ENCODE results near the gene TMBIM6.

The TMBIM6 gene

GRCh38 chr12:49797449-49797776 lies 56.1 kb downstream of the TMBIM6 start:
- TF ChIP-seq CTCF (IDR thresholded peaks at IDR 0.05; ENCODE audit: borderline replicate concordance, control extremely low read depth, extremely low read depth, insufficient read depth, missing control alignments) = no peak
- in situ Hi-C loops (cut with MboI; ENCODE audit: low sequenced_read_pairs, unreplicated experiment) = no loop called here
- DNase-seq (ENCODE audit: low spot score) = peak; percentile 23

DNA sequence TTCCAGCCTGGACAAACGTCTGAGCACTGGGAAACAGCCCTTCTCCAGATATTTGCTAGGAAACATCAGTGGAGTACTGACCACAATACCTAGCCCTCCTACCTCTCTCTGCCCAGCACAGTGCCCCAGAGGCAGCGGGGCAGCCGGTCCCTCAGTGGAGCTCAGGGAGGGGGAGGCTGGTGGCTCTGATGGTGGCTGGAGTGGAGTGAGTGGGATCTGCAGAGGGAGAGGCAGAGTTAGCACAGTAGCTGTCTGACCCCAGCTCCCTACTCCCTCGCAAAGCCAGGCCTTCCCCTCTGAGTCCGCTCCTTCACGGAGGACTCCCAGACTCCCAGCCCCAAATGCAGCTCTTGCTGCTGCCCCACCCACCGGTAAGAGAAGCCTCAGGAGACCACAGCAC lies 56.9 kb downstream of the TMBIM6 start:
- in situ Hi-C loops (cut with MboI; ENCODE audit: low sequenced_read_pairs, unreplicated experiment) = no loop called here
- no peak for TF ChIP-seq CTCF (IDR thresholded peaks at IDR 0.05; ENCODE audit: borderline replicate concordance, control extremely low read depth, extremely low read depth, insufficient read depth, missing control alignments)
- peak; percentile 23 for DNase-seq (ENCODE audit: low spot score)

- DNase-seq (ENCODE audit: low spot score) = no peak
- no peak for TF ChIP-seq CTCF (IDR thresholded peaks at IDR 0.05; ENCODE audit: borderline replicate concordance, control extremely low read depth, extremely low read depth, insufficient read depth, missing control alignments)
- in situ Hi-C loops (cut with MboI; ENCODE audit: low sequenced_read_pairs, unreplicated experiment) = no loop called here
Measured at GRCh38 chr12:49798934-49799333, 57.6 kb downstream of the TMBIM6 start.

- DNase-seq (ENCODE audit: low spot score) = no peak
- in situ Hi-C loops (cut with MboI; ENCODE audit: low sequenced_read_pairs, unreplicated experiment) = no loop called here
- no peak for TF ChIP-seq CTCF (IDR thresholded peaks at IDR 0.05; ENCODE audit: borderline replicate concordance, control extremely low read depth, extremely low read depth, insufficient read depth, missing control alignments)
Measured at GRCh38 chr12:49800421-49801140, 59.2 kb downstream of the TMBIM6 start.

DNA sequence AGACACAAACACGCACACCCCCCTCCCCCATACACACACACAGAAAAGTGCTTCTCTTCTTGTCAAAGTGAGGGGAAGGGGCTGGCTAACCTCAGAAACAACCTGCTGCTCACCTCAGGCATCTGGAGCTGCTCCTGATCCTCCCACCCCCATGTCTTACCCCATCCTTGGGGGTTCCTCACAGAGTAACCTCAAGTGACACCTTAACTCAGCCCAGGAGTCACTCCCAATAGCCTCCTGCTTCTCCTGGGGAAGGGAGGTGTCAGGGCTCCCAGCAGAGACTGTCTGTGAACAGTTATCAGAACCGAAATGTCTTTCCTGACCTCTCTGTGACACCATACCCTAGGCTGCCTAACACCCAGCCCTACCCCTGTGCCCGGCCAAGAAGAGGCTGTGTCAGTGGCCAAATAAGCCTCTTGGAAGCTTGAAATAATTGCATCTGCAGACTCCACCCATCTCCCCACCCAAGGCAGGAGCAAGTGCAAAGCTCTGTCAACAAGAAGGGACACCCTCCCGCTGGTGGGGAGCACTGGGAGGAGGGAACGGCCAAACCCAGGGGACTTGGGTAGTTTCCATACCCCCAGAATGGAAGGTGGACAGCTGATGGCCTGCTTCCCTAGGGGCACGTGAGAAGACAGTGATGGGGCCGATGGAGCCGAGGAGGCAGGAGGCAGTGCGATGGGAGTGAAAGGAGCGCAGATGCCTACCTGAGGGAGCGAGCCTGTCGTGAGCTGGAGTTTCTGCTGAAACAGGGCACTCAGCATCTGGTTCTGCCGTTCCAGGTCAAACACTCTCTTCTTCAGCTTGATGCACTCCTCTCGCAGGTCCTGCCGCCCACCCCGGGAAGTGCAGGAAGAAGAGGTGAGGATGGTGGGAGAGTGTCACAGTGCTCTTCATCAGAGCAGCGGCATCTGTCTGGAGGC lies 60.0 kb downstream of the TMBIM6 start:
- in situ Hi-C loops (cut with MboI; ENCODE audit: low sequenced_read_pairs, unreplicated experiment) = no loop called here
- no peak for TF ChIP-seq CTCF (IDR thresholded peaks at IDR 0.05; ENCODE audit: borderline replicate concordance, control extremely low read depth, extremely low read depth, insufficient read depth, missing control alignments)
- no peak for DNase-seq (ENCODE audit: low spot score)

DNA sequence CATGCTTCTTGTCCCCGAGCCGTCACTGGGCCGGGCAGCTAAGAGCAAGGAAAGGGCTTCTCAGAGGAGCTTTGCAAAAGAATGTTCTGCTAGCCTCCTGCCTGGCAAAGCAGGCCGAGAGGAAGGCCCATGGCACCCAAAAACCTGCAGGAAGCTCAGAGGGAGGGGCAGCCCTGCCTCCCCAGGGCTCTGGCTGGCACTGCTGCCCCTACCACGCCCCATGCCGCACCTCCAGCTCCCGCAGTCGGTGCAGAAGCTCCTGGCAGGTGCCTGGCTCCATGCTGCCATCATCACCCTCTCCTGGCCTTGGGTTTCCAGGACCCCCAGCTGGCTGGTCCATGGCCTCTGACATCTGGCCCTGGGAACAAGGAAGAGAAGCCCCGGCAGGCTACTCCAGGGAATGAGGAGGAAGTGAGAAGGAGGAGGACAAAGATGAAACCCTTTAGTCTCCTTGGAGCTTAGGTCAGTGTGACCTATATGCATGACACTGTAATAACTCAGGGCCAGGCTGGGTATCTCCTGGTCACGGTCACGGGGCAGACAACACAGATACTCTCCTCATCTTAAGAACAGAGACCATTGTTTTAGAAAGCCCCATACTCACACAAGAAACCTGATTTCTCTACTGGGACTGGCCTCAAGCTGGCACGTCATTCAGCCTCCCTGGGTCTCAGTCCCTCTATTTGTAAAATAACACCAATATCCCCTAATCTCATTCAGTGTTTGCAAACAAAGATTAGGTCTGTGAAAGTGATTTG lies 62.5 kb downstream of the TMBIM6 start:
- in situ Hi-C loops (cut with MboI; ENCODE audit: low sequenced_read_pairs, unreplicated experiment) = no loop called here
- TF ChIP-seq CTCF (IDR thresholded peaks at IDR 0.05; ENCODE audit: borderline replicate concordance, control extremely low read depth, extremely low read depth, insufficient read depth, missing control alignments) = no peak
- DNase-seq (ENCODE audit: low spot score) = no peak
